GM12873 (cell line): Measurements from ENCODE around the gene FUT8.

Experiments
- TF ChIP-seq, protein P1 (sequence below): IDR thresholded peaks from 2 replicates; pipeline ENCODE4 v1.5.1; 2012; ENCODE audit warnings: low read depth, mild to moderate bottlenecking, moderate library complexity, low read length, control low read depth; ENCODE audit not compliant: insufficient read depth; ENCODE audit errors: missing control alignments

The FUT8 gene

DNA sequence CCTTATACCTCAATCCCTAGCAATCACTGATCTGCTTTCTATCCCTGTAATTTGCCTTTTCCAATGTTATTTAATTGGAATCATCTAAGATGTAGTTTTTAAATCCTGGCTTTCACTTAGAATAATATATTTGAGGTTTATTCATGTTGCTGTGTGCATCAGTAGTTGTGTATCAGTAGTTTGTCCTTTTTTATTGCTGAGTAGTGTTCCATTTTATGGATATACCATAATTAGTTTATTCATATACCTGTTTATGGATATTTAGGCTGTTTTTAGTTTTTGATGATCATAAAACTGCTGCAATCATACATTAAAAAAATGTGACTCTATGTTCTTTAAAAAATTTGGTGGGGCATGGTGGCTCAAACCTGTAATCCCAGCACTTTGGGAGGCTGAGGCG, 43.7 kb downstream of the FUT8 start:
- TF ChIP-seq, protein P1, sequence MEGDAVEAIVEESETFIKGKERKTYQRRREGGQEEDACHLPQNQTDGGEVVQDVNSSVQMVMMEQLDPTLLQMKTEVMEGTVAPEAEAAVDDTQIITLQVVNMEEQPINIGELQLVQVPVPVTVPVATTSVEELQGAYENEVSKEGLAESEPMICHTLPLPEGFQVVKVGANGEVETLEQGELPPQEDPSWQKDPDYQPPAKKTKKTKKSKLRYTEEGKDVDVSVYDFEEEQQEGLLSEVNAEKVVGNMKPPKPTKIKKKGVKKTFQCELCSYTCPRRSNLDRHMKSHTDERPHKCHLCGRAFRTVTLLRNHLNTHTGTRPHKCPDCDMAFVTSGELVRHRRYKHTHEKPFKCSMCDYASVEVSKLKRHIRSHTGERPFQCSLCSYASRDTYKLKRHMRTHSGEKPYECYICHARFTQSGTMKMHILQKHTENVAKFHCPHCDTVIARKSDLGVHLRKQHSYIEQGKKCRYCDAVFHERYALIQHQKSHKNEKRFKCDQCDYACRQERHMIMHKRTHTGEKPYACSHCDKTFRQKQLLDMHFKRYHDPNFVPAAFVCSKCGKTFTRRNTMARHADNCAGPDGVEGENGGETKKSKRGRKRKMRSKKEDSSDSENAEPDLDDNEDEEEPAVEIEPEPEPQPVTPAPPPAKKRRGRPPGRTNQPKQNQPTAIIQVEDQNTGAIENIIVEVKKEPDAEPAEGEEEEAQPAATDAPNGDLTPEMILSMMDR, result no peak

DNA sequence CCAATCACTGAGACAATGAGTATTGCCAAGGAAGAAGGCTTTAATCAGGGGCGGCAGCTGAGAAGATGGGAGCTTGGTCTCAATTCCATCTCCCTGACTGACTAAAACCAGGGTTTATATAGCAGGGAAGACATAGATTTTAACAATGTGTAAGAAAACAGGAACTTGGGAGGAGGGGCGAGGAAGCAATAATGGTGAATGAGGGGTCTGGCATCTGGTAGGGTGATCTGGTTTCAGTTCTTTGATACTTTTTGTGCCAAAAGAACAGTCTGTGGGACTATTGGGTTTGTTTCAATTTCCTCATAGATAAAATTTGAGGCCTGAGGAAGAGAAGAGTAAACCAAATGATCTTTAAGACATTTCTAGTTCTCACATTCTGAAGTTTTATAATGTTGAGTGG, 49.2 kb downstream of the FUT8 start:
- TF ChIP-seq, protein P1, result no peak

DNA sequence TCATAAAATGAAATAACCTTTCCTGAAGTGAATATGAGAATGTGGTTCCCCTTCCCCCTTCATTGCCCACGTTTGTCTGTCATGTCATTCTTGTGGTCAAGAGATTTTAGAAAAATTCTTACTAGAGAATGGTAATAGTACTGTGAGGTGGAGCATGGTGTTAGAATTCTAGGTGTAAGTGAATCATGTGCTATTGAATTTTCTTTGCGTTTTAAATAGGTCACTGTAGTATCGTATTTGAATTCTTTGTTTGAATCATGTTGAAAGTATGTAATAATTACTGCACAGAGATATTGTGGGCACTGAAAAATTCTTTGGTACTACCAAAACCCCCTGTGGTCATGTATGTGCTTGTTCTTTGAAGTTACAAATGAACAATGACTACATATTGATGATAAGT, 49.9 kb downstream of the FUT8 start:
- TF ChIP-seq, protein P1, result no peak

DNA sequence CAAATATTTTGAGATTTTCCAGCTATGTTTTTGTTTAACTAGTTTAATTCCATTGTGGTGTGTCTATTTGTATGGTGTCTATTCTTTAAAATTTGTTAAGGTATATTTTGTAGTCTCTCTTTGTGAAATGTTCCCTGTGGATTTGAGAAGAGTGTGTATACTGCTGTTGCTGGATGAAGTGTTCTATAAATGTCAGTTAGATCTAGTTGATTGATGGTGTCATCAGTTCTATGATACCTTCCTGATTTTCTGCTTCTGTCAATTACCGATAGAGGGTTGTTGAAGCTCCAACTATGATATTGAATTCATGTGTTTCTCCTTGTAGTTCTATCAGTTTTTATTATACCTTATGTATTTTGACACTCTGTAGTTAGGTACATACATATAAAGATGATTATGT, 53.1 kb downstream of the FUT8 start:
- TF ChIP-seq, protein P1, result no peak

DNA sequence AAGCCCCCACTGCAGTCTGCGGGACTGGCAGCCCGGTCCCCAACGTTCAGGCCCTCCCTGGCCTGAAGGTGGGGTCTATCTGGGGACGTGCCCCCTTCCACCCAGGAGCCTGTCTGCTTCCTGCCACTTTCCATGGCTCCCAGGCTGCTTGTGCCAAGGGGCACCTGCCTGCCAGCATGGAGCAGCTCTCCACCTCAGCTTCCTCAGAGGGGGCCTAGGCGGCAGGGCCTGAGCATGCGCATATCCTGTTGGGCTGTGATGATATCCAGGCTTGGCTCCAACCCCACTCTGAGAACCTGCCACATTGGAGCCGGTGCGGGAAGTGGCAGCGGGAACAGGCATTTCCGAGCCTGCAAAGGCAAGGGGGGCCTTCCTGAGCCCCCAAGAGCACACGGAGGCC, 57.4 kb downstream of the FUT8 start:
- TF ChIP-seq, protein P1, result no peak

DNA sequence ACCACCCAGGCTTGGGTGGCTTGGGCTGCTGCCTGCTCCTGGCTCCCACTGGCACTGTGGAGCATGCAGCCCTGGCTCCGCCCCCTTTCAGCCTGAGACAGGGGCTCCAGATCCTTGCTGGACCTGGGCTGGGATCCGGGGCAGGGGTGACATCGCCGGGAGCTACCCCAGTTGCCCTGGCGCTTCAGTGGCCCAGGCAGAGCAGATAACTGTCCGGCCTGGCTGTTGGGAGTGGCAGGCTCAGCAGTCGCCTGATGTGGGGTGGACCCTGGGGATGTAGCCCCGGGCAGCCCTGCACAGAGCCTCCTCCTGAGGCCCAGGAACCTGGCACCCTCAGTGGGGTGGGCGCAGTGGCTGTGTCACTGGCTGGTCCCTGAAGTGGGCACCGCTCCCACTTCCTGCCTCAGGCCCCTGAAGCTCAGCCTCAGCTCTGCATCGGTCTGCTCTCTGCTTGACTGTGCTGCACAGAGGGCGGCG, 57.9 kb downstream of the FUT8 start:
- TF ChIP-seq, protein P1, result no peak

DNA sequence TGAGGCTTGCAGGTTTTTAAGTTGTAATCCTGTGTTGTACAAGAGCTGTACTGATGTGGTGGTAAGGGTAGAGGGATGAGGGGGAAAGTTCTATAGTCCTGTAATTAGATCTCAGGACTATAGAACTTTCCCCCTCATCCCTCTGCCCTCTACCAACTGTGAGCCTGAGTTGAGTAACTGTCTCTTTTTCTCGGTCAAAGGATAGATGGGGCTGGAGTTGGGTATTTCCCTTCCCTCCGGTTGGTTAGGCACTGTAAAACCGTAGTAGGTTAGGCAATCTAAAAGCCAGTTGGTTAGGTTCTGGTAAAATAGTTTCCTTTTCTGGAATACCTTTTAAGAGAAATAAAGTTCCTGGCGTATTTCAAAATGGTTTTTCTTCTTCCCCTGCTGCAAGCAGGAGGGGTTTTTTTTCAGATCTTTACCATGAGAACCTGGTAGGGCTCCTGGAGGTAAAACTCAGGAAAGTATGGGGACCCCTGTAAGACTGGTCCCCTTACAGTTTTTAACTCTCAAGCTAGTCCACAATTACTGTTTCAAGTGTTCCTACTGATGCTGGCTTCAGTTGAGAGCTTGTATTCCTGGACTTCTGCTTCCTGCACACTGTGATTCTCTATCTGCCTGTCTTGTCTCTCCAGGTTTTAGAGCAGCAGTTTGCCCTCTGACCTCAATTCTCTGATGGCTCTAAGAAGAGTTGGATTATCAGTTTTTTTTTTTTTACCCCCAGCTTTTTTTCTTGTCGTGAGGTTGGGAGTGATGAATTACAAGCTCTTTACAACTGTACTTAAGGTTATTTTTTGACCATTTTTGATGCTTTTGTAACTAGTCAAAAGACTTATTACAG, 58.7 kb downstream of the FUT8 start:
- TF ChIP-seq, protein P1, result no peak
